IMR-90 (cell line): ENCODE measurements around the gene MALSU1. TPM values are rescaled to one million over a fixed set of nuclear protein-coding genes. Genes with fewer than 3 reads are reported as not detected.

Experiments
- ATAC-seq: fragments of 200-7000 bp; cut with Tn5 transposase; 2 replicates; pipeline ENCODE4 v1.9.1; 2020; ENCODE audit warnings: low read depth, mild to moderate bottlenecking, moderate library complexity
- BruUV-seq: library from RNA; stranded (reverse); fragments of 400-500 nt; replicated peaks from 2 replicates; lab custom pipeline; 2021; lab: Mats Ljungman, UMichigan
- CTCF ChIA-PET: fragments of 300-600 bp; formaldehyde crosslinking; extraction: SDS; loops from one replicate; lab custom pipeline; 2021; ENCODE audit warnings: antibody characterized with exemption; lab: Yijun Ruan, JAX
- POLR2A ChIA-PET: fragments of 300-600 bp; sonication (Branson Sonifier 250); formaldehyde crosslinking; loops from one replicate; lab custom pipeline; 2022; ENCODE audit warnings: antibody characterized with exemption; ENCODE audit not compliant: unreplicated experiment; lab: Charles Lee
- DNase-seq: peaks from one replicate; pipeline ENCODE4 v3.0.0; 2013
- H2AFZ ChIP-seq: replicated peaks from 2 replicates; pipeline ENCODE3; 2013; ENCODE audit warnings: low read length, mild to moderate bottlenecking; ENCODE audit not compliant: poor library complexity
- H2AK5ac ChIP-seq: 2 replicates; pipeline ENCODE4 v1.6.1; 2013; ENCODE audit warnings: low read depth, low read length, inconsistent platforms
- H2AK9ac ChIP-seq: replicated peaks from 2 replicates; pipeline ENCODE3; 2013; ENCODE audit warnings: mild to moderate bottlenecking, low read depth, low read length, moderate library complexity; ENCODE audit not compliant: poor library complexity
- H2BK120ac ChIP-seq: 2 replicates; pipeline ENCODE4 v1.6.1; 2013; ENCODE audit warnings: low read depth, low read length, inconsistent platforms
- H2BK15ac ChIP-seq: 3 replicates; pipeline ENCODE4 v1.6.1; 2013; ENCODE audit warnings: low read depth, low read length, inconsistent platforms
- H2BK20ac ChIP-seq: 2 replicates; pipeline ENCODE4 v1.6.1; 2013; ENCODE audit warnings: low read depth, mild to moderate bottlenecking, inconsistent platforms, low read length, moderate library complexity
- H2BK5ac ChIP-seq: 2 replicates; pipeline ENCODE4 v1.6.1; 2013; ENCODE audit warnings: mild to moderate bottlenecking, low read depth, low read length, inconsistent platforms; ENCODE audit not compliant: poor library complexity, severe bottlenecking
- H3K14ac ChIP-seq: replicated peaks from 2 replicates; pipeline ENCODE4 v1.6.1; 2013; ENCODE audit warnings: low read depth, low read length, inconsistent platforms
- H3K18ac ChIP-seq: 2 replicates; pipeline ENCODE4 v1.6.1; 2013; ENCODE audit warnings: low read depth, low read length, control low read depth
- H3K23ac ChIP-seq: 2 replicates; pipeline ENCODE4 v1.6.1; 2013; ENCODE audit warnings: low read depth, low read length, inconsistent platforms
- H3K27ac ChIP-seq: 2 replicates; pipeline ENCODE4 v1.5.1; 2013; ENCODE audit warnings: mild to moderate bottlenecking, control low read depth, low read length; ENCODE audit not compliant: insufficient read depth
- H3K27me3 ChIP-seq: 2 replicates; pipeline ENCODE4 v1.6.1; 2013; ENCODE audit warnings: low read length; ENCODE audit not compliant: control insufficient read depth, insufficient read depth
- H3K36me3 ChIP-seq: 2 replicates; pipeline ENCODE4 v1.6.1; 2013; ENCODE audit warnings: low read length, mixed read lengths; ENCODE audit not compliant: control insufficient read depth, insufficient read depth
- H3K4ac ChIP-seq: 2 replicates; pipeline ENCODE4 v1.6.1; 2013; ENCODE audit warnings: low read depth, low read length, inconsistent platforms
- H3K4me1 ChIP-seq: 2 replicates; pipeline ENCODE4 v1.6.1; 2013; ENCODE audit warnings: low read length, mixed read lengths; ENCODE audit not compliant: control insufficient read depth, insufficient read depth
- H3K4me2 ChIP-seq: 2 replicates; pipeline ENCODE4 v1.6.1; 2013; ENCODE audit warnings: low read depth, mild to moderate bottlenecking, control low read depth, low read length, moderate library complexity
- H3K4me3 ChIP-seq: 2 replicates; pipeline ENCODE4 v1.5.1; 2013; ENCODE audit warnings: low read depth, mild to moderate bottlenecking, control low read depth, low read length, moderate library complexity; ENCODE audit not compliant: insufficient read depth
- H3K56ac ChIP-seq: 2 replicates; pipeline ENCODE4 v1.6.1; 2013; ENCODE audit warnings: low read length, inconsistent platforms; ENCODE audit not compliant: insufficient read depth; ENCODE audit errors: extremely low read depth
- H3K79me1 ChIP-seq, 2 experiments: 2 replicates each; pipeline ENCODE4 v1.6.1; 2013; ENCODE audit warnings: low read length in 2 of 2, inconsistent platforms in 1 of 2, low read depth in 1 of 2
- H3K9ac ChIP-seq: 2 replicates; pipeline ENCODE4 v1.6.1; 2013; ENCODE audit warnings: low read depth, low read length, control low read depth
- H3K9me1 ChIP-seq: 2 replicates; pipeline ENCODE4 v1.6.1; 2013; ENCODE audit warnings: low read length, inconsistent platforms; ENCODE audit not compliant: insufficient read depth
- H3K9me3 ChIP-seq: 2 replicates; pipeline ENCODE4 v1.6.1; 2013; ENCODE audit warnings: low read length; ENCODE audit not compliant: control insufficient read depth, insufficient read depth
- H4K20me1 ChIP-seq: 2 replicates; pipeline ENCODE4 v1.6.1; 2013; ENCODE audit warnings: low read length, inconsistent platforms; ENCODE audit not compliant: insufficient read depth
- H4K5ac ChIP-seq: 2 replicates; pipeline ENCODE4 v1.6.1; 2013; ENCODE audit warnings: mild to moderate bottlenecking, low read depth, low read length, control low read depth
- H4K8ac ChIP-seq, 2 experiments: 2 replicates each; pipeline ENCODE4 v1.6.1; 2013; ENCODE audit warnings: low read depth in 2 of 2, low read length in 2 of 2, control low read depth in 1 of 2, inconsistent platforms in 1 of 2
- H4K91ac ChIP-seq: 2 replicates; pipeline ENCODE4 v1.6.1; 2013; ENCODE audit warnings: low read depth, low read length, inconsistent platforms; ENCODE audit not compliant: insufficient read depth
- BHLHE40 ChIP-seq: fragments of 150-350 bp; IDR thresholded peaks from 2 replicates; pipeline ENCODE4 v1.6.1; 2016; ENCODE audit warnings: mild to moderate bottlenecking, low read depth, low read length
- CEBPB ChIP-seq: IDR thresholded peaks from 2 replicates; pipeline ENCODE4 v1.6.1; 2012; ENCODE audit warnings: low read depth, low read length, improper control_type of control experiment
- CHD1 ChIP-seq: IDR thresholded peaks from 2 replicates; pipeline ENCODE4 v1.6.1; 2012; ENCODE audit warnings: low read depth, low read length, improper control_type of control experiment
- FOS ChIP-seq: fragments of 150-350 bp; IDR thresholded peaks from 2 replicates; pipeline ENCODE4 v1.6.1; 2016; ENCODE audit warnings: low read depth, low read length
- MAZ ChIP-seq: IDR thresholded peaks from 2 replicates; pipeline ENCODE4 v1.6.1; 2012; ENCODE audit warnings: low read depth, mild to moderate bottlenecking, low read length, improper control_type of control experiment, moderate library complexity, borderline replicate concordance
- MXI1 ChIP-seq: IDR thresholded peaks from 2 replicates; pipeline ENCODE4 v1.6.1; 2012; ENCODE audit warnings: low read depth, mild to moderate bottlenecking, low read length, moderate library complexity, borderline replicate concordance
- POLR2A ChIP-seq: IDR thresholded peaks from 2 replicates; pipeline ENCODE4 v1.6.1; 2012; ENCODE audit warnings: mild to moderate bottlenecking, low read depth, low read length
- RCOR1 ChIP-seq: IDR thresholded peaks from 2 replicates; pipeline ENCODE4 v1.6.1; 2012; ENCODE audit warnings: mild to moderate bottlenecking, low read length, improper control_type of control experiment; ENCODE audit not compliant: insufficient replicate concordance
- RFX5 ChIP-seq: IDR thresholded peaks from 2 replicates; pipeline ENCODE4 v1.8.0; 2012; ENCODE audit warnings: low read depth, mild to moderate bottlenecking, low read length, moderate library complexity
- SMC3 ChIP-seq: fragments of 150-350 bp; IDR thresholded peaks from 2 replicates; pipeline ENCODE4 v1.6.1; 2016; ENCODE audit warnings: low read depth, mild to moderate bottlenecking, antibody characterized with exemption, low read length, moderate library complexity
- WGBS, 2 experiments: methylation state at CpG; one replicate each; pipeline versions ENCODE4 v1.1.5 to v1.1.7; 2013; ENCODE audit warnings: missing lambda C conversion rate in 2 of 2; ENCODE audit not compliant: insufficient read length in 1 of 2; ENCODE audit errors: extremely low coverage in 2 of 2; 5-methylcytosine and 5-hydroxymethylcytosine counted together
- dilution Hi-C: fragments of 300-500 bp; cut with HindIII; formaldehyde crosslinking; loops from one replicate; pipeline ENCODE4 v1.14.3; 2018; ENCODE audit warnings: low sequenced_read_pairs; ENCODE audit not compliant: unreplicated experiment
- in situ Hi-C: fragments of 300-500 bp; cut with MboI; formaldehyde crosslinking; loops from 3 replicates; pipeline ENCODE4 v1.14.3; 2019; ENCODE audit warnings: low sequenced_read_pairs, inconsistent platforms, mixed read lengths
- intact Hi-C: fragments of 100-400 bp; cut with micrococcal nuclease; formaldehyde crosslinking; loops from 2 replicates; pipeline ENCODE4 v1.10.0; 2022
- polyA plus RNA-seq, 3 experiments: library from polyadenylated mRNA; depleted of rRNA; stranded (reverse); fragments of >200 nt; gene quantifications; 2 replicates each; pipeline ENCODE4 v1.2.3, GENCODE V29; 2012; ENCODE audit warnings: low replicate concordance in 1 of 3
- total RNA-seq: library from RNA; depleted of rRNA; stranded (reverse); fragments of >200 nt; gene quantifications from 2 replicates; pipeline ENCODE4 v1.2.3, GENCODE V29; 2012
- TF ChIP-seq, protein P1 (sequence below): fragments of 150-350 bp; IDR thresholded peaks from 2 replicates; pipeline ENCODE4 v1.6.1; 2016; ENCODE audit warnings: low read depth, mild to moderate bottlenecking, low read length, moderate library complexity, borderline replicate concordance
- TF ChIP-seq, protein P2 (sequence below): conservative IDR thresholded peaks from 2 replicates; pipeline ENCODE4 v1.5.1; 2012; ENCODE audit warnings: mild to moderate bottlenecking, low read depth, low read length, improper control_type of control experiment
- TF ChIP-seq, protein P3 (sequence below): fragments of 150-350 bp; IDR thresholded peaks from 2 replicates; pipeline ENCODE4 v1.6.1; 2017; ENCODE audit warnings: mild to moderate bottlenecking, antibody characterized with exemption, low read length, low read depth

MALSU1 gene
- total and polyA plus RNA-seq, 2 of the 4 experiments (the other 2 are of a cell fraction), result 30.5 to 36.0 TPM

DNA sequence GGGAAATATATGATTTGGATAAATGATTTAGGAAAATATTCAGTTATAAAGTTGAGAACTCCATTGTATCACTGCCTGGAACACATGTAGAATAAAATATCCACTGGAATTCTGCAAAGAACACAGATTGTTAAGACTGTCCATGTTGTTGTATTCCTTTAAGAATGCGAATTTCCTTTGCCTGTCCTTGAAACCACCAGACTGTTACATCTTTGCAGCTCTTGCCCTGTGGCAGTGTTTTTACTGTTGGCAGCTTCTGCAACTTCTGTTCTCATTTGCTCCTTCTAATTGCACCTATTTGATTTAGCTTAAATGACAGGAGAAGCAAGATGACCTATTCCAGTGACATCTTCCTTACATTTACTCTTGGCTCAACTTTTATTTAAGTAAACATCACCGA lies 39.7 kb downstream of the MALSU1 start:
- no peak overlapping the region for H2AK9ac ChIP-seq
- H3K27me3 ChIP-seq, result no peaks in the 10 kb centered on the region
- peaks cover 6% of the 10 kb centered on the region; the same call in 1 of the 2 replicates for H4K20me1 ChIP-seq
- H3K56ac ChIP-seq, result no peak overlapping the region
- peaks cover 19 to 55% of the 10 kb centered on the region in 2 experiments for H3K79me1 ChIP-seq
- no peak overlapping the region for H3K9ac ChIP-seq
- no TSS peak for BruUV-seq
- ChIA-PET POLR2A (no interaction called here), CTCF (no interaction called here)
- H2BK5ac ChIP-seq, result no peak overlapping the region
- DNase-seq (no peak), ATAC-seq (no peak)
- no peak overlapping the region for H2BK15ac ChIP-seq
- no peak overlapping the region for H2AFZ ChIP-seq
- no peak overlapping the region for H3K14ac ChIP-seq
- H4K91ac ChIP-seq, result no peak overlapping the region
- 0 out of 4 replicates have a peak overlapping the region, but pooled peaks of 1 of the 2 experiments have one; percentile 0 for H4K8ac ChIP-seq
- intact Hi-C loops, result no loop called here
- dilution Hi-C loops, result no loop called here
- H3K27ac ChIP-seq, result no peak overlapping the region
- peaks cover 21% of the 10 kb centered on the region for H3K36me3 ChIP-seq
- H3K9me3 ChIP-seq, result peaks cover 5% of the 10 kb centered on the region
- TF ChIP-seq, protein P1, sequence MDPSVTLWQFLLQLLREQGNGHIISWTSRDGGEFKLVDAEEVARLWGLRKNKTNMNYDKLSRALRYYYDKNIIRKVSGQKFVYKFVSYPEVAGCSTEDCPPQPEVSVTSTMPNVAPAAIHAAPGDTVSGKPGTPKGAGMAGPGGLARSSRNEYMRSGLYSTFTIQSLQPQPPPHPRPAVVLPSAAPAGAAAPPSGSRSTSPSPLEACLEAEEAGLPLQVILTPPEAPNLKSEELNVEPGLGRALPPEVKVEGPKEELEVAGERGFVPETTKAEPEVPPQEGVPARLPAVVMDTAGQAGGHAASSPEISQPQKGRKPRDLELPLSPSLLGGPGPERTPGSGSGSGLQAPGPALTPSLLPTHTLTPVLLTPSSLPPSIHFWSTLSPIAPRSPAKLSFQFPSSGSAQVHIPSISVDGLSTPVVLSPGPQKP, result no peak
- no peak for TF ChIP-seq MAZ
- TF ChIP-seq RFX5, result no peak
- TF ChIP-seq BHLHE40, result no peak
- TF ChIP-seq, protein P2, sequence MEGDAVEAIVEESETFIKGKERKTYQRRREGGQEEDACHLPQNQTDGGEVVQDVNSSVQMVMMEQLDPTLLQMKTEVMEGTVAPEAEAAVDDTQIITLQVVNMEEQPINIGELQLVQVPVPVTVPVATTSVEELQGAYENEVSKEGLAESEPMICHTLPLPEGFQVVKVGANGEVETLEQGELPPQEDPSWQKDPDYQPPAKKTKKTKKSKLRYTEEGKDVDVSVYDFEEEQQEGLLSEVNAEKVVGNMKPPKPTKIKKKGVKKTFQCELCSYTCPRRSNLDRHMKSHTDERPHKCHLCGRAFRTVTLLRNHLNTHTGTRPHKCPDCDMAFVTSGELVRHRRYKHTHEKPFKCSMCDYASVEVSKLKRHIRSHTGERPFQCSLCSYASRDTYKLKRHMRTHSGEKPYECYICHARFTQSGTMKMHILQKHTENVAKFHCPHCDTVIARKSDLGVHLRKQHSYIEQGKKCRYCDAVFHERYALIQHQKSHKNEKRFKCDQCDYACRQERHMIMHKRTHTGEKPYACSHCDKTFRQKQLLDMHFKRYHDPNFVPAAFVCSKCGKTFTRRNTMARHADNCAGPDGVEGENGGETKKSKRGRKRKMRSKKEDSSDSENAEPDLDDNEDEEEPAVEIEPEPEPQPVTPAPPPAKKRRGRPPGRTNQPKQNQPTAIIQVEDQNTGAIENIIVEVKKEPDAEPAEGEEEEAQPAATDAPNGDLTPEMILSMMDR, result no peak
- TF ChIP-seq RCOR1, result no peak
- TF ChIP-seq POLR2A, result no peak
- TF ChIP-seq CEBPB, result no peak
- TF ChIP-seq FOS, result no peak
- TF ChIP-seq CHD1, result no peak
- no peak for TF ChIP-seq SMC3
- no peak for TF ChIP-seq MXI1
- TF ChIP-seq, protein P3, sequence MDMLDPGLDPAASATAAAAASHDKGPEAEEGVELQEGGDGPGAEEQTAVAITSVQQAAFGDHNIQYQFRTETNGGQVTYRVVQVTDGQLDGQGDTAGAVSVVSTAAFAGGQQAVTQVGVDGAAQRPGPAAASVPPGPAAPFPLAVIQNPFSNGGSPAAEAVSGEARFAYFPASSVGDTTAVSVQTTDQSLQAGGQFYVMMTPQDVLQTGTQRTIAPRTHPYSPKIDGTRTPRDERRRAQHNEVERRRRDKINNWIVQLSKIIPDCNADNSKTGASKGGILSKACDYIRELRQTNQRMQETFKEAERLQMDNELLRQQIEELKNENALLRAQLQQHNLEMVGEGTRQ, result no peak
- 0 out of 2 replicates have a peak overlapping the region, but pooled peaks have one; percentile 1 for H3K18ac ChIP-seq
- no peak overlapping the region for H4K5ac ChIP-seq
- H2BK120ac ChIP-seq, result no peak overlapping the region
- no CpG with 5 or more reads among the region's 2 CpGs for WGBS, 2 experiments
- H3K4ac ChIP-seq, result no peak overlapping the region
- in situ Hi-C loops, result no loop called here
- peaks cover 5% of the 10 kb centered on the region for H3K9me1 ChIP-seq
- no peak overlapping the region for H2BK20ac ChIP-seq
- H3K4me1 ChIP-seq, result peaks cover 22% of the 10 kb centered on the region
- no peak overlapping the region for H3K23ac ChIP-seq
- H3K4me3 ChIP-seq, result no peak overlapping the region
- no peak overlapping the region for H2AK5ac ChIP-seq
- H3K4me2 ChIP-seq, result 0 out of 2 replicates have a peak overlapping the region, but pooled peaks have one; percentile 14
